Adrenal gland (tissue), 12 donors: ENCODE results near the gene TRPV2. TPM values are rescaled to one million over a fixed set of nuclear protein-coding genes. Genes with fewer than 3 reads are reported as not detected.

Experiments
- DNase-seq, 7 donors: peaks; one replicate each; pipeline ENCODE4 v3.0.0-alpha.2; 2019 to 2020
- H3K27ac ChIP-seq, 5 donors: fragments of 200-600 bp; sonication (generic) in 4 of 5; 1 replicate in 3 of 5; 2 replicates in 2 of 5; pipeline versions ENCODE4 v1.5.1 to v1.8.0; 2016 to 2020; ENCODE audit warnings: mild to moderate bottlenecking in 1 of 5
- H3K27me3 ChIP-seq: fragments of 200-600 bp; 2 replicates; pipeline ENCODE4 v1.8.0; 2021
- H3K36me3 ChIP-seq, 2 donors: fragments of 200-600 bp; replicated peaks in 1 of 2; 1 replicate in 1 of 2; 2 replicates in 1 of 2; pipeline versions ENCODE4 v1.5.1 to v1.8.0; 2018 to 2022
- H3K4me1 ChIP-seq, 2 donors: fragments of 200-600 bp; replicated peaks in 1 of 2; 1 replicate in 1 of 2; 2 replicates in 1 of 2; pipeline versions ENCODE4 v1.5.1 to v1.8.0; 2018 to 2021
- H3K4me3 ChIP-seq, 4 donors: fragments of 200-600 bp; sonication (generic) in 3 of 4; one replicate each; pipeline ENCODE4 v1.5.1; 2016 to 2018
- H3K9me3 ChIP-seq, 3 donors: fragments of 200-600 bp; sonication (generic) in 1 of 3; replicated peaks in 1 of 3; 1 replicate in 2 of 3; 2 replicates in 1 of 3; pipeline versions ENCODE4 v1.5.1 to v1.8.0; 2016 to 2021
- CTCF ChIP-seq, 6 experiments: fragments of 450-650 bp in 4 of 6; fragments of 200-600 bp in 2 of 6; sonication (generic) in 1 of 6; IDR thresholded peaks; 1 replicate in 5 of 6; 2 replicates in 1 of 6; pipeline versions ENCODE4 v1.5.1 to v1.8.0; 2016 to 2021; ENCODE audit warnings: antibody characterized with exemption in 6 of 6, mild to moderate bottlenecking in 2 of 6, moderate library complexity in 1 of 6
- POLR2A ChIP-seq, 2 donors: fragments of 450-650 bp; IDR thresholded peaks; one replicate each; pipeline ENCODE4 v1.6.1; 2017; ENCODE audit warnings: antibody characterized with exemption in 2 of 2, mild to moderate bottlenecking in 2 of 2, moderate library complexity in 1 of 2
- WGBS, 4 donors: extraction: QIAGEN DNeasy Blood & Tissue Kit in 2 of 4; methylation state at CpG; one replicate each; pipeline versions ENCODE4 v1.1.5 to v1.1.7; 2013 to 2017; 5-methylcytosine and 5-hydroxymethylcytosine counted together
- intact Hi-C, 2 donors: fragments of 100-400 bp; cut with DNase I; formaldehyde crosslinking; loops; one replicate each; pipeline versions ENCODE4 v1.14.1 to v1.15.0; 2022 to 2023
- polyA plus RNA-seq, 3 donors: library from polyadenylated mRNA; stranded (reverse); fragments of 200-250 nt in 2 of 3; fragments of 350-450 nt in 1 of 3; fragmentation: Illumina TruSeq in 1 of 3; extraction: RNeasy Lipid Tissue Mini Kit (QIAGEN cat#74804) in 1 of 3; gene quantifications; one replicate each; pipeline ENCODE4 v1.2.3, GENCODE V29; 2013 to 2014
- total RNA-seq, 9 donors: library from RNA; depleted of rRNA in 4 of 9; stranded (reverse); fragments of >200 nt in 4 of 9; fragments of 120-200 nt in 1 of 9; fragmentation: NEBNext Ultra II Directional in 1 of 9; extraction: Animal tissue kit (Norgen Biotek cat#: 25700) in 1 of 9; gene quantifications; one replicate each; pipeline versions ENCODE4 v1.1.0 to v1.2.4, GENCODE V29; 2013 to 2023
- donor health status: healthy with polysubstance abuse.
- donor health status: Bipolar disorder and iron deficiency.
- donor health status: DM: yes; HTN: yes; CAD: no.
- donor health status: DM: no; HTN: no; CAD: no.
- donor health status: DM: no; HTN: no; CAD: no.
- donor health status: DM: yes; HTN: yes; CAD: no.

TRPV2 gene
- total and polyA plus RNA-seq, 12 donors: 23.3 to 110 (median 50.6) TPM

DNA sequence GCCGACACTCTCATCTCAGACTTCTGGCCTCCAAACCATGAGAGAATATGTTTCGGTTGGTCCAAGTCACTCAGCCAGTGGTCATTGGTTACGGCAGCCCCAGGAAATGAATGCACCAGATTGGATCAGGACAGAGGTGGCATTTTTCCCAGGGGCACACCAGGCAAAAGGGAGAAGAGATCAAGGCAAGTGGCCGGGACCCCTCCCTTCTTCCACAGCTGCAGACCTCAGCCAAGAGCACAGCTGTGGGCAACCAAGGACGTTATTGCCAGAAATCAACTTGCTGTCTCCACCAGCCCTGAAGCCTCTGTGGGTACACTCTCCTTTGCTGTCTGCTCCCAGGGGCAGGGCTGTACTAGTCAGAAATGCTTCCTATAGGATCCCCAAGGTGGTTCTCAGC is 55.9 kb downstream of the TRPV2 start:
- 58 to 69% (median 64%) methylated on average over 4 to 5 of the region's 5 CpGs for WGBS, 4 donors
- H3K36me3 ChIP-seq: no peaks in the 10 kb centered on the region
- no peaks in the 10 kb centered on the region for H3K9me3 ChIP-seq
- no peaks in the 10 kb centered on the region for H3K27me3 ChIP-seq
- H3K27ac ChIP-seq: peak overlapping the region in 2 of 5 donors; percentile 60 to 73
- H3K4me1 ChIP-seq: peaks cover 0 to 65% of the 10 kb centered on the region in 2 donors
- no peak for DNase-seq
- TF ChIP-seq CTCF (IDR thresholded peaks at IDR 0.05) (no peak), POLR2A (IDR thresholded peaks at IDR 0.05) (no peak)
- intact Hi-C loops: no loop called here
- no peak overlapping the region for H3K4me3 ChIP-seq

- no peak for DNase-seq
- H3K36me3 ChIP-seq: no peaks in the 10 kb centered on the region
- 65 to 79% (median 66%) methylated on average over 6 of the region's 6 CpGs for WGBS, 4 donors
- H3K9me3 ChIP-seq: no peaks in the 10 kb centered on the region
- H3K4me1 ChIP-seq: peaks cover 8 to 62% of the 10 kb centered on the region in 2 donors
- no peak for TF ChIP-seq POLR2A (IDR thresholded peaks at IDR 0.05)
- no peaks in the 10 kb centered on the region for H3K27me3 ChIP-seq
- no peak overlapping the region for H3K4me3 ChIP-seq
- H3K27ac ChIP-seq: no peak overlapping the region
- intact Hi-C loops: no loop called here
Measured at GRCh38 chr17:16472539-16472938, 57.2 kb downstream of the TRPV2 start.

DNA sequence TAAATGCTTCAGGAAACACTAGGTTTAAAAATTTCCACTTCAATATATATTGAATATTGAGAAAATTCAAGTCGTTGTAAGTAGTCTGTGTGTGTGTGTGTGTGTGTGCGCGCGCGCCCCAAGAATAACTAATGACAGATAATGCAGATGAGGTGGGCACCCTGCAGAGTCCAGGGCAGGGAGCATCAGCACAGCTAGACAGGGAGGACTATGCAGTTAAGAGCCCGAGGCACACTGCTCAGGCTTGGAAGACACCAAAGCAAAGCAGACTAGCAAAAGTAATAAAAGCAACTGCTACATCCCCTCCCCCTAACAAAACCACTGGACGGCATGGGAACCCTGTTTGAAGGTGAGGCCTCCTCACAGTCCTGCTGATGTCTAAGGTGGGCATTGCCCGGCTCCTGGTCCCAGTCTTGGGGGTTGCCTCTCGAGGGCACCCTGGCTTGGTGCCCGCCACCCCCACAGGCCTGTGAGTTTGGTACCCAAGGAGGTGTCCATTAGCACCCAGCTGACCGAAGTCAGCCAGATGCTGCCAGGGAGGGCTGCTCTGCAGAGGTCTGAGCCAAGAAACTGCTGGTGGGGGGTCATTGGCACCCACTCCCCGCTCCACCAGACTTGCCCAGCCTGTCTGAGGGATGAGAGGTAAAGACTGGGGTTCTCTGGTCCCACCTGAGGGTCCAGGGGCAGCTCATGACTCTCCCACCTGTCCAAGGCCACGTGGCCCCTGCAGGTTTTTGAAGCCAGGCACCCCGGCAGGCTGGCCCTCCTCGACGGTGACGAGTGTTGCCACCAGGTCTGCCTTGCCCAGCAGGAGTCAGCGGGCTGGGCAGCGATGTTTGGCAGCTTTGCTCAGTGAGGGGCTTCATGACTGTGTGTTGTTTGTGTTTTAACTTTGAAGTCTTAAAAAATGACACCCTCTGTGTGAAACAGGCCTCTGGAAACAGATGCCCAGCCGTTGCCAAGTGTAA is 58.0 kb downstream of the TRPV2 start:
- DNase-seq: no peak
- Histone ChIP-seq H3K4me1 (peaks cover 15 to 69% of the 10 kb centered on the region in 2 donors), H3K4me3 (no peak overlapping the region), H3K36me3 (no peaks in the 10 kb centered on the region), H3K9me3 (no peaks in the 10 kb centered on the region), H3K27ac (peak overlapping the region in 2 of 5 donors; percentile 30 to 60), H3K27me3 (no peaks in the 10 kb centered on the region)
- WGBS, 4 donors: 81 to 85% (median 84%) methylated on average over 11 to 20 of the region's 20 CpGs
- intact Hi-C loops: no loop called here
- TF ChIP-seq CTCF (IDR thresholded peaks at IDR 0.05): no peak
- TF ChIP-seq POLR2A (IDR thresholded peaks at IDR 0.05): no peak

- no peak for DNase-seq
- Histone ChIP-seq H3K27ac (peak overlapping the region in 2 of 5 donors; percentile 30 to 60), H3K36me3 (no peaks in the 10 kb centered on the region), H3K27me3 (no peaks in the 10 kb centered on the region), H3K4me1 (peaks cover 15 to 77% of the 10 kb centered on the region in 2 donors), H3K9me3 (no peaks in the 10 kb centered on the region), H3K4me3 (no peak overlapping the region)
- no peak for TF ChIP-seq POLR2A (IDR thresholded peaks at IDR 0.05)
- no peak for TF ChIP-seq CTCF (IDR thresholded peaks at IDR 0.05)
- 69 to 78% (median 73%) methylated on average over 12 to 13 of the region's 13 CpGs for WGBS, 4 donors
- intact Hi-C loops: no loop called here
Measured at GRCh38 chr17:16474012-16474725, 58.8 kb downstream of the TRPV2 start.
